ENCODE data around the gene KAZN.

Gene KAZN

DNA sequence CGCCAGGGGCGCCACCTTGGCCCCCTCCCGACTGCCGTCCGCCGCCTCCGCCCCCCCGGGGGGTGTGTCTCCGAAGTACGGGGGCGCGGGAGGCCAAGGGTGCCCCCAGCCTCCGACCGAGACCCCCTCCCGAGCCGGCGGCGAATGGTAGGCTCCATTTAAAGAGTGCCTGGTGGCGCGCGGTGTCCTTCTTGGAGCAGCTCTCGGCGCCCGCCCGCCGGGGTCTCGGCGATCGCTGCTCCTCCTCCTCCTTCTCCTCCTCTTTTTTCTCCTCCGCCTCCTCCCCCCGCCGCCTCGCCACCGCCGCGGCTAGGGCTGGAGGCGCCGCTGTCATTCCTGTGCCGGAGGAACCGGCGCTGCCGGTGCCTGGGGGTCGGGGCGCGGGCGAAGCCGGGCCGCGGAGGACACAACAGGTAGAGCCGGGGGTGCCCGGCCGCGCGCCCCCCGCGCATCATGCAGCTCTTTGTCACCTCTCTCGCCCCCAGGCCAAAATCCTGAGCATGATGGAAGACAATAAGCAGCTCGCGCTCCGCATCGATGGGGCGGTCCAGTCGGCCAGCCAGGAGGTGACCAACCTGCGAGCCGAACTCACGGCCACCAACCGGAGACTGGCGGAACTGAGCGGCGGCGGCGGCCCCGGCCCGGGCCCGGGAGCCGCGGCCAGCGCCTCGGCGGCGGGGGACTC lies at the start of gene KAZN:
TSS of gene KAZN (plus strand) at position 188 of the 685 bp plus-strand sequence.
- peak within 1 kb of the TSS; percentile 78 for H3K9ac ChIP-seq (ENCODE audit: low read length)
- H3K4me3 ChIP-seq (ENCODE audit: low read length), result peak within 1 kb of the TSS; percentile 87
- H3K27me3 ChIP-seq (replicated peaks; ENCODE audit: control insufficient read depth, insufficient read depth, low read length), result peaks cover 11% of the 10 kb centered on the region
- peak; percentile 11 for DNase-seq (ENCODE audit: low read depth)
- H3K9me3 ChIP-seq (ENCODE audit: control insufficient read depth, low read length), result no peaks in the 10 kb centered on the region
- H3K36me3 ChIP-seq (ENCODE audit: control insufficient read depth, insufficient read depth, low read length, severe bottlenecking), result no peaks in the 10 kb centered on the region
- peaks cover 31% of the 10 kb centered on the region for H3K4me1 ChIP-seq (ENCODE audit: control insufficient read depth, insufficient read depth, low read length)

DNA sequence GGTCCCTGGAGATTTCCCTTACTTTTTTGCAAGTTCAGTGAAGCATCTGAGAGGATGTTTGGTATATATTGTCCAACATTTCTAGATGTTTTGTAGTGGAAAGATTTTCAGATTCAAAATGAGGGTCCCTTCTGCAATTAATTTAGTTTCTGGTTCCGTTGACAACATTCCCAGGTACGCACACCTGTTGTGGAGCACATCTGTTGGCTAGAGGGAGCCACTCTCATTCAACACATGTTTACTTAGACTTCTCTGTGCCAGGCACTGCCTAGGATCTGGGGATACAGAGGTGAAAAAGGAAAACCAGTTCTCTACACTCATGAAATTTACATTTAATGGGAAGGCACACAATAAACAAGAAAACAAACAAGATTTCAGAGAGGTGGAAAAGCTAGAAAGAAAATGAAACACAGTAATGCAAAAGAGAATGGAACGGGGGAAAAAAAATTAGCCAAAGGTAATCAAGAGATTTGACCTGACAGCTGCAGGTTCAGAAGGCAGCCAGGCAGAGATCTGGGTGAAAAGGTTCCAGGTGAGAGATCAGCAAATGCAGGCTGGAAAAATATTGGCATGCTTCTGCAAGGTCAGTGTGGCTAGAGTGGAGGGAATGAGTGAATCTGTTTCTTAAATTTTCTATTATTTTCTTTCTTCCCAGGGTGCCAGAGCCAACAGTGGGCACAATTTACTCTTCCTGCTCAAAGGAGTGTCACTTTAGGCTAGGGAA lies 48.4 kb upstream of the KAZN start:
- Histone ChIP-seq H3K36me3 (ENCODE audit: control insufficient read depth, insufficient read depth, low read length, severe bottlenecking) (no peaks in the 10 kb centered on the region), H3K4me3 (ENCODE audit: low read length) (no peak overlapping the region), H3K27me3 (replicated peaks; ENCODE audit: control insufficient read depth, insufficient read depth, low read length) (no peaks in the 10 kb centered on the region), H3K9ac (ENCODE audit: low read length) (peak overlapping the region; percentile 9), H3K9me3 (ENCODE audit: control insufficient read depth, low read length) (peaks cover 3% of the 10 kb centered on the region), H3K4me1 (ENCODE audit: control insufficient read depth, insufficient read depth, low read length) (peaks cover 27% of the 10 kb centered on the region)
- DNase-seq (ENCODE audit: low read depth), result no peak

DNA sequence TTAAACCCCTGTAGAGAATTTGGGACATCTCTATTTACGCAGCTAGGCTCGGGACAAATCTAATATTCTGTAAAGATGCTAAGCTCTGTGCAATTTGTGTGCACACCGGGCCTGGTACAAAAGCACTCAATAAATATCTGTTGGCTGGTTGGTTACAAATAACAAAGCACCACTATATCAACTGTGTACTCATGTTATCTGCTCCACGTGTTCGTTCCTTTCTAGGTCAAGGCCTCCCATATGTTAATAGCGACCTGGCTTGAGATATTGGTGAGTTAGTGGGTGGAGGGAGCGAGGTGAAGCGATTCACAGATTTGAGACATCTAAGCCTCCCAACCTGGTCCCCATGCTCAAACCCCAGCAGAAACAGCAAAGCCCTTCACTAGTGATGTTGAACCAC lies 47.1 kb upstream of the KAZN start:
- H3K36me3 ChIP-seq (ENCODE audit: control insufficient read depth, insufficient read depth, low read length, severe bottlenecking), result no peaks in the 10 kb centered on the region
- H3K4me1 ChIP-seq (ENCODE audit: control insufficient read depth, insufficient read depth, low read length), result peaks cover 31% of the 10 kb centered on the region
- H3K9me3 ChIP-seq (ENCODE audit: control insufficient read depth, low read length), result no peaks in the 10 kb centered on the region
- no peak overlapping the region for H3K9ac ChIP-seq (ENCODE audit: low read length)
- no peak for DNase-seq (ENCODE audit: low read depth)
- no peak overlapping the region for H3K4me3 ChIP-seq (ENCODE audit: low read length)
- H3K27me3 ChIP-seq (replicated peaks; ENCODE audit: control insufficient read depth, insufficient read depth, low read length), result no peaks in the 10 kb centered on the region

DNA sequence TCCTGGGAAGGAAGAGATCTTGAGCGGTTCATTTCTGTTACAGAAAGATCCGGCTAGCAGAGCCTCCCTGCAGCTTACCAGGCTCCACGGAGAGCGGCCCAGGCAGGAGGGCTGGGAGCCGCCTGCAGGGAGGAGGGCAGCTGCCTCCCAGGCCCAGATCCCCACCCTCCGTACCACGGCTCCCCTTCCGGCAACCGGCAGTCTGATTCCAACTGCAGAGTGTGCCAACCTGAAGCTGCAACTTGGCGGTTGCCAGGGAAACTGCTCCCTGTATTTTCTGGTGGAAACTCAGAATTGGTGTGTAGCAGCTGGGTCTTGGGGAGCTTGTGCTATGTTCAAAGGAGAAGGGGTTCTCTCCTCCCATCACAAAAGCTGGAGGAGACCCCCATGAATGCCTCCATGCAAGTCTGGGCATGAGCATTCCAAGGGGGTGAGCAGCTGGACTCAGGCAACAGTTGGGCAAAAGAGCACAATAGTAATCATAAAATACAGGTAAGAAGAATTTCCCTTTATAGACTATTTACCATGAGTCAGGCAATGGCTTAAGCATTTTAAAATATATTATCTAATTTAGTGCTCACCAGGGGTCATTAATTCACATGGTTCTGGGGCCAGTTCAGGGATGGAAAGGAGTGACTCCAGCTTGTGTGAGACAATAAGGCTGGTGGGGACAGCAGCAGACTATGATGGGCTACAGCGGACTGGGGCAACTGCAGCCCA lies 46.1 kb upstream of the KAZN start:
- no peak for DNase-seq (ENCODE audit: low read depth)
- H3K9ac ChIP-seq (ENCODE audit: low read length), result no peak overlapping the region

DNA sequence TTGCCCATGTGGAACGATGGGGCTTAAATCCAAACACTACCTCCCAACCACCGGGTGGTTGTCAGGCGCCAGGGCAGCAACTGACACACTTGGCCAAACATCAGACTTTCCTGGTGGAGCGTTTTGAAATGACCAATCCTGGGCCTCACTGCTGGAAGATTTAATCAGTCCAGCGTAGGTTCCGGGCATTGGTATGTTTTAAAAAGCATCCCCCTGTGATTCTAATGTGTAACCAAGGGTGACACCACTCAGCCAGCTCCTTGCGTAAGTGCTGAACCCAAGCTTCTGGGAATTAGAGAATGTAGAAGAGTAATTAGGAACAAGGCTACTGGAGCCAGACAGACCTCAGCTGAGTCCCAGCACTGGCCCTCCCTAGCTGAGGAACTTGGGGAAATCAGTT lies 44.8 kb upstream of the KAZN start:
- no peak for DNase-seq (ENCODE audit: low read depth)
- Histone ChIP-seq H3K9me3 (ENCODE audit: control insufficient read depth, low read length) (no peaks in the 10 kb centered on the region), H3K27me3 (replicated peaks; ENCODE audit: control insufficient read depth, insufficient read depth, low read length) (no peaks in the 10 kb centered on the region), H3K9ac (ENCODE audit: low read length) (no peak overlapping the region), H3K36me3 (ENCODE audit: control insufficient read depth, insufficient read depth, low read length, severe bottlenecking) (no peaks in the 10 kb centered on the region), H3K4me1 (ENCODE audit: control insufficient read depth, insufficient read depth, low read length) (peaks cover 31% of the 10 kb centered on the region), H3K4me3 (ENCODE audit: low read length) (no peak overlapping the region)

More for the DNA sequence above, 46.1 kb upstream of the KAZN start:
- Histone ChIP-seq H3K9me3 (ENCODE audit: control insufficient read depth, low read length) (no peaks in the 10 kb centered on the region), H3K27me3 (replicated peaks; ENCODE audit: control insufficient read depth, insufficient read depth, low read length) (no peaks in the 10 kb centered on the region), H3K36me3 (ENCODE audit: control insufficient read depth, insufficient read depth, low read length, severe bottlenecking) (no peaks in the 10 kb centered on the region), H3K4me1 (ENCODE audit: control insufficient read depth, insufficient read depth, low read length) (peaks cover 31% of the 10 kb centered on the region), H3K4me3 (ENCODE audit: low read length) (no peak overlapping the region)

DNA sequence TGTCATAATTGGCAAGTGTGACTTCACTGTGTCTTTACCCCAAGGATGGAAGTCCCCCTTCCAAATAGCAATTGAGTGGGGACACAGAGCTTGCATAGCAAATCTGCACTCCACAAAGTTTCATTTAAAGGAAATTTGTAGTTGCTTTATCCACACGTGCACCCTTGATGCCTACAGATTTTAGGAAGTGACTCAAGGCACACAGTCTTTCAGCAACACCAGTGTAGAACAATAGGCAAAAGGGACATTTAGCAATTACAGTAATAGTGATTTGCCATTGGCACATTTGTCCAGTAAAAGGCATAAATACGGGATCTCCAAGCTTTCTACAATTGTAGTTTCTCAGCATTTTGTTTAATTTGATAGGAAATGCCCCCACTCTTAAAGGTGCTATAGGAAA lies 43.4 kb upstream of the KAZN start:
- Histone ChIP-seq H3K4me3 (ENCODE audit: low read length) (no peak overlapping the region), H3K4me1 (ENCODE audit: control insufficient read depth, insufficient read depth, low read length) (peaks cover 30% of the 10 kb centered on the region), H3K36me3 (ENCODE audit: control insufficient read depth, insufficient read depth, low read length, severe bottlenecking) (no peaks in the 10 kb centered on the region), H3K9ac (ENCODE audit: low read length) (peak overlapping the region; percentile 4), H3K9me3 (ENCODE audit: control insufficient read depth, low read length) (no peaks in the 10 kb centered on the region), H3K27me3 (replicated peaks; ENCODE audit: control insufficient read depth, insufficient read depth, low read length) (no peaks in the 10 kb centered on the region)
- DNase-seq (ENCODE audit: low read depth), result no peak

DNA sequence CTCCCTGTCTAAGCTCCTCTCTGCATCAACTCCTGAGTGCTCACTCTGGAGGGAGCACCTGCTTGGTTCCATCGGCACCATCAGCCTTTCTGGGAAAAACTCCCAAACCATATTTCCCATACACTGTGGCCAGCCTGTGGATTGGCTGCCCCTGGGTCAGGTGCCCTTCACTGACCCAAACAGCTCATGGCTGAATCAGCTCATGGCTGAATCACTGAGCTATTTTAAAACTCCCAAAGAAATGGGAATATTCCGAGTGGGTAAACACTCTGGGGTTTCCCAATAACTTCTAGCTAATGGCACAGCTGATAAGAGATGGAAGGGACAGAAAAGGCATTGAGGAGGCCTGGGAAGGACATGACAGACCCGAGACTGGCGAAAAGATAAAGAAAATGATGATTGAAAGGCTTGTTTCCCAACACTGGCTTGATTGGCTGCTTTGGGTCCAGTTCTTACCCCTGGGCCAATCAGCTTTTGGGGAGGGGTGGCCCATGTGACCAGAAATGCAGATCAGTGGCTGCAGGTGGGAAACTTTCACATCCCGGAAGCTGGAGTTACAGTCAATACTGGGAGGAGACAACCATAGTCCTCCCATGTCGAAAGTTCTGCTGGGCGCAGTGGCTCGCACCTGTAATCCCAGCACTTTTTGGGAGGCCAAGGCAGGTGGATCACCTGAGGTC lies 37.3 kb upstream of the KAZN start:
- peaks cover 9% of the 10 kb centered on the region for H3K4me1 ChIP-seq (ENCODE audit: control insufficient read depth, insufficient read depth, low read length)
- no peak overlapping the region for H3K9ac ChIP-seq (ENCODE audit: low read length)
- H3K27me3 ChIP-seq (replicated peaks; ENCODE audit: control insufficient read depth, insufficient read depth, low read length), result no peaks in the 10 kb centered on the region
- no peak overlapping the region for H3K4me3 ChIP-seq (ENCODE audit: low read length)
- no peaks in the 10 kb centered on the region for H3K36me3 ChIP-seq (ENCODE audit: control insufficient read depth, insufficient read depth, low read length, severe bottlenecking)
- DNase-seq (ENCODE audit: low read depth), result no peak
- H3K9me3 ChIP-seq (ENCODE audit: control insufficient read depth, low read length), result peaks cover 8% of the 10 kb centered on the region

DNA sequence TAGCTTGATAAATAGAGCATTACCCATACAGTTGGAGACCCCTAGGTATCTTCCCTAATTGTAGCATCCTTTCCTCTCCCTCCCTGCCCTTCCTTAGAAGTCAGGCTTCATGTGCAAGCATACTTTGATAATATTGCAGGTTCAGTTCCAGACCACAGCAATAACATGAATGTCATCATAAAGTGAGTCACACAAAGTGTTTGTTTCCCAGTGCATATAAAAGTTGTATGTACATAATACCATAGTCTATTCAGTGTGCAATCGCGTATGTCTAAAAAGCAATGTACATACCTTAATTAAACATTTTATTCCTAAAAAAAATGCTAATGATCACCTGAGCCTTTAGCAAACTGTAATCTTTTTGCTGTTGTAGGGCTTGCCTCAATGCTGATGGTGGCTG lies 33.4 kb upstream of the KAZN start:
- peaks cover 30% of the 10 kb centered on the region for H3K9me3 ChIP-seq (ENCODE audit: control insufficient read depth, low read length)
- no peak for DNase-seq (ENCODE audit: low read depth)

DNA sequence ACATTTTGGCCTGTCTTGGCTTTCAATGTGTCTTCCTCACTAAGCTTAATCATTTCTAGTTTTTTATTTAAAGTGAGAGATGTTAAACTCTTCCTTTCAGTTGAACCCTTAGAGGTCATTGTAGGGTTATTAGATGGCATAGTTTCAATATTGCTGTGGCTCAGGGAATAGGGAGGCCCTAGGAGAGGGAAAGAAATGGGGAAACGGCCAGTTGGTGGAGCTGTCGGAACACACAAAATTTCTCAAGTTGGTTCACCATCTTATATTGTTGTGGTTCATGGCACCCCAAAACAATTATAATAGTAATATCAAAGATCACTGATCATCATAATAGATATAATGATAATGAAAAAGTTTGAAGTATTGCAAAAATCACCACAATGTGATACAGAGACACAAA lies 31.4 kb upstream of the KAZN start:
- H3K9me3 ChIP-seq (ENCODE audit: control insufficient read depth, low read length), result peaks cover 30% of the 10 kb centered on the region
- H3K36me3 ChIP-seq (ENCODE audit: control insufficient read depth, insufficient read depth, low read length, severe bottlenecking), result no peaks in the 10 kb centered on the region
- H3K4me1 ChIP-seq (ENCODE audit: control insufficient read depth, insufficient read depth, low read length), result no peaks in the 10 kb centered on the region
- H3K27me3 ChIP-seq (replicated peaks; ENCODE audit: control insufficient read depth, insufficient read depth, low read length), result no peaks in the 10 kb centered on the region
- no peak overlapping the region for H3K4me3 ChIP-seq (ENCODE audit: low read length)
- H3K9ac ChIP-seq (ENCODE audit: low read length), result no peak overlapping the region
- DNase-seq (ENCODE audit: low read depth), result peak; percentile 15

More for the DNA sequence above, 33.4 kb upstream of the KAZN start:
- H3K4me3 ChIP-seq (ENCODE audit: low read length), result no peak overlapping the region
- H3K4me1 ChIP-seq (ENCODE audit: control insufficient read depth, insufficient read depth, low read length), result peaks cover 9% of the 10 kb centered on the region
- no peaks in the 10 kb centered on the region for H3K36me3 ChIP-seq (ENCODE audit: control insufficient read depth, insufficient read depth, low read length, severe bottlenecking)
- no peak overlapping the region for H3K9ac ChIP-seq (ENCODE audit: low read length)
- H3K27me3 ChIP-seq (replicated peaks; ENCODE audit: control insufficient read depth, insufficient read depth, low read length), result no peaks in the 10 kb centered on the region

DNA sequence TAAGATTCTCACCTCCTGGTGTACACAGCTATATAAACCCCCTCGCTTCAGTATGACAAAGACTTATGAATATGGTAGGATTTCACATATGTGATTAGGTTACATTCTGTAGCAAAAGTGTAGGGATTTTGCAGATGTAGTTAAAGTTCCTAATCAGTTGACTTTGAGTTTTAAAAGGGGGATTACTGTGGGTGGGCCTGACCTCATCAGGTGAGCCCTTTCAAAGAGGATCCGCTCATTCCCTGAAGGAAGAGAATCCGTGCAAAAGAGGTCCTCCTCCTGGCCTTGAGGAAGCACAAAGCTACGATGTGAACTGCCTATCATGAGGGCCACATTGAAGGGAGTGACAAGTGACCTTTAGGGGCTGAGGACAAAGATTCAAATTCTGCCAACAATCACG lies 30.6 kb upstream of the KAZN start:
- peaks cover 30% of the 10 kb centered on the region for H3K9me3 ChIP-seq (ENCODE audit: control insufficient read depth, low read length)
- H3K9ac ChIP-seq (ENCODE audit: low read length), result no peak overlapping the region
- no peaks in the 10 kb centered on the region for H3K4me1 ChIP-seq (ENCODE audit: control insufficient read depth, insufficient read depth, low read length)
- no peaks in the 10 kb centered on the region for H3K36me3 ChIP-seq (ENCODE audit: control insufficient read depth, insufficient read depth, low read length, severe bottlenecking)
- no peak for DNase-seq (ENCODE audit: low read depth)
- no peak overlapping the region for H3K4me3 ChIP-seq (ENCODE audit: low read length)
- no peaks in the 10 kb centered on the region for H3K27me3 ChIP-seq (replicated peaks; ENCODE audit: control insufficient read depth, insufficient read depth, low read length)

Data from adipocyte (in vitro differentiated cells).